Activated T-helper 2 cell treated with anti-CD3 and anti-CD28 coated beads, Interferon-gamma antibody, Interleukin-2, Interleukin-4, amounts not matched to agents 10 μg/mL and 5 μg/mL and 100 μg/mL, durations not matched to agents 14 hours and 24 hours and 36 hours (primary cell): Measurements from ENCODE around the gene TMEM161A. TPM values are rescaled to one million over a fixed set of nuclear protein-coding genes. Genes with fewer than 3 reads are reported as not detected.
"Not testable (repeated sequence)": the region's sequence is repeated elsewhere in the genome, so short reads cannot be mapped to it uniquely, and the experiment has no call there.

Source experiments
- DNase-seq: peaks from one replicate; pipeline ENCODE4 v3.0.0; 2021; ENCODE audit warnings: low spot score
- H3K27ac Mint-ChIP-seq: one replicate; pipeline ENCODE4 v1.8.0; 2021; ENCODE audit warnings: mixed read lengths
- H3K27me3 Mint-ChIP-seq: one replicate; pipeline ENCODE4 v1.8.0; 2021; ENCODE audit warnings: low read depth, mixed read lengths
- H3K36me3 Mint-ChIP-seq: one replicate; pipeline ENCODE4 v1.8.0; 2021; ENCODE audit warnings: low read depth, mixed read lengths
- H3K4me1 Mint-ChIP-seq: one replicate; pipeline ENCODE4 v1.8.0; 2021; ENCODE audit warnings: low read depth, mixed read lengths
- H3K4me3 Mint-ChIP-seq: one replicate; pipeline ENCODE4 v1.8.0; 2021; ENCODE audit warnings: low read depth, mild to moderate bottlenecking, moderate library complexity, mixed read lengths
- H3K9me3 Mint-ChIP-seq: one replicate; pipeline ENCODE4 v1.8.0; 2021; ENCODE audit warnings: mixed read lengths
- intact Hi-C: fragments of 100-400 bp; cut with micrococcal nuclease; formaldehyde crosslinking; loops from one replicate; pipeline ENCODE4 v1.15.1; 2023
- total RNA-seq: library from RNA; stranded (reverse); gene quantifications from 2 replicates; pipeline ENCODE4 v1.2.3, GENCODE V29; 2022

The TMEM161A gene
- total RNA-seq, 1 donor from 2014 or later, result 41.4 TPM

DNA sequence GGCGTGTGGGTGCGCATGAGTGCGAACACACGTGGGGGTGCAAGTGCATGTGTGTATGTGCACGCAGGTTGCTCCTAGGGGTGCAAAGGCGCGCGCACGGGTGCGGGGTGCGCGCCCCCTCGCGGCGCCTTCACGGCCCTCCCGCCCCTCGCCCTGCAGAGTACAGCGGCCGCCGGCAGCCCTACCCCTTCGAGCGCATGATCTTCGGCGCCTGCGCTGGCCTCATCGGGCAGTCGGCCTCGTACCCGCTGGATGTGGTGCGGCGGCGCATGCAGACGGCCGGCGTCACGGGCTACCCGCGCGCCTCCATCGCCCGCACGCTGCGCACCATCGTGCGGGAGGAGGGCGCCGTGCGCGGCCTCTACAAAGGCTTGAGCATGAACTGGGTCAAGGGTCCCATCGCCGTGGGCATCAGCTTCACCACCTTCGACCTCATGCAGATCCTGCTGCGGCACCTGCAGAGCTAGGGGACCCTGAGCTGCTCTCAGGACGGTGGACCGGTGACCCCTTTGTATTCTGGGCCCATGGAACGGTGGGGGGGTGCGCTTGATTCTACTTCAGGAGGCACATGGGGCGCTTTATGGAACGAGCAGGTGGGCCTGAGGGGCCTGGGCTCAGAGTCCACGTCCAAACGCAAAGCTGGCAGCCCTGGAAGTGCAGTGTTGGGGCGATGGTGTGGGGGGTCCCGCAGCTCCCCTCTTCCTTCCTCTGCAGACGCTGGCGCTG, 27.7 kb downstream of the TMEM161A start:
- Mint-ChIP-seq H3K4me1 (peaks cover 5% of the 10 kb centered on the region), H3K9me3 (no peaks in the 10 kb centered on the region), H3K36me3 (no peaks in the 10 kb centered on the region), H3K27me3 (no peaks in the 10 kb centered on the region), H3K4me3 (no peak overlapping the region), H3K27ac (no peak overlapping the region)
- intact Hi-C loops, result no loop called here
- no peak for DNase-seq

DNA sequence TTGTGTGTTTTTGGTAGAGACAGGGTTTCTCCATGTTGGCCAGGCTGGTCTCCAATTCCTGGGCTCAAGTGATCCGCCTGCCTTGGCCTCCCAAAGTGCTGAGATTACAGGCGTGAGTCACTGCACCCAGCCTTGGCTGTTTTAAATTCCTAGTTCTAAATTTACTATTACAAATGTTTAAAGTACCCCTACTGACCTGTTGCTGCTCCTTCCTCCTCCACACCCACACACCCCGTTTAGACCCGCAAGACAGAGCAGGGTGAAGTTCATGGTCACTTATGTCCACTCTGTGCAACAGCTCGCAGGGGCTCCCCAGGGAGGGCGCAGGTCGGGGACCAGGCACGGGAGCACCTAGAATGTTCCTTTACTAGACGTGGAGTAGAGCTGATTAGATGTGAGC, 28.7 kb downstream of the TMEM161A start:
- DNase-seq, result no peak
- Mint-ChIP-seq H3K27ac (no peak overlapping the region), H3K4me3 (no peak overlapping the region), H3K4me1 (peaks cover 5% of the 10 kb centered on the region), H3K36me3 (no peaks in the 10 kb centered on the region), H3K27me3 (no peaks in the 10 kb centered on the region), H3K9me3 (no peaks in the 10 kb centered on the region)
- intact Hi-C loops, result no loop called here

DNA sequence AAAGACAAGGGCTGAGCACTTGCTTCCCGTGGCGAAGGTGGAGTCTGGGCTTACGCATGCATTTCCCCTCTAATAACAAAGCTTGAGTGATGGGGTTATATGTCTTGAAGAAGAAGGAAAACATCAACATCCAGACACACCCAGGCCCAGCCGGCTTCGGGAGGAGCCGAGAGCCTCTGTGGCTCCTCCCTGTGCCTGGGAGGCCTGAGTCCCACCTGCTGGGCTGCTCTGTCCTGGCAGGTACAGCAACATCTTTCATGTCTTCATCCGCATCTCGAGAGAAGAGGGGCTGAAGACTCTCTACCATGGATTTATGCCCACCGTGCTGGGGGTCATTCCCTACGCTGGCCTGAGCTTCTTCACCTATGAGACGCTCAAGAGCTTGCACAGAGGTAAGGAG, 30.6 kb downstream of the TMEM161A start:
- DNase-seq, result no peak
- intact Hi-C loops, result no loop called here
- H3K9me3 Mint-ChIP-seq, result no peaks in the 10 kb centered on the region
- no peak overlapping the region for H3K27ac Mint-ChIP-seq
- H3K4me1 Mint-ChIP-seq, result no peaks in the 10 kb centered on the region
- no peak overlapping the region for H3K4me3 Mint-ChIP-seq
- no peaks in the 10 kb centered on the region for H3K36me3 Mint-ChIP-seq
- no peaks in the 10 kb centered on the region for H3K27me3 Mint-ChIP-seq

DNA sequence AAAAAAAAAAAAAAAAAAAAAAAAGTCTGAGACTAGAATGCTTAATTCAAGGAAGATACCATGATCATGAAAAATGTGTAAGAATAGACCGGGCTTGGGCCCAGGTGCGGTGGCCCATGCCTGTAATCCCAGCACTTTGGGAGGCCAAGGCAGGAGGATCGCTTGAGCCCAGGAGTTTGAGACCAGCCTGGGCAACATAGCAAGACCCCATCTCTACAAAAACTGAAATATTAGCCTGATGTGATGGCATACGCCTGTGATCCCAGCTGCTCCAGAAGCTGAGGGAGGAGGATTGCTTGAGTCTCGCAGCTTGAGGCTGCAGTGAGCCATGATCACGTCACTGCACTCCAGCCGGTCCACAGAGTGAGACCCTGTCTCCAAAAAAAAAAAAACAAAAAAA, 31.3 kb downstream of the TMEM161A start:
- H3K27ac Mint-ChIP-seq, H3K27me3 Mint-ChIP-seq, intact Hi-C loops, DNase-seq, H3K4me3 Mint-ChIP-seq, H3K36me3 Mint-ChIP-seq, H3K4me1 Mint-ChIP-seq, H3K9me3 Mint-ChIP-seq: not testable (repeated sequence)

DNA sequence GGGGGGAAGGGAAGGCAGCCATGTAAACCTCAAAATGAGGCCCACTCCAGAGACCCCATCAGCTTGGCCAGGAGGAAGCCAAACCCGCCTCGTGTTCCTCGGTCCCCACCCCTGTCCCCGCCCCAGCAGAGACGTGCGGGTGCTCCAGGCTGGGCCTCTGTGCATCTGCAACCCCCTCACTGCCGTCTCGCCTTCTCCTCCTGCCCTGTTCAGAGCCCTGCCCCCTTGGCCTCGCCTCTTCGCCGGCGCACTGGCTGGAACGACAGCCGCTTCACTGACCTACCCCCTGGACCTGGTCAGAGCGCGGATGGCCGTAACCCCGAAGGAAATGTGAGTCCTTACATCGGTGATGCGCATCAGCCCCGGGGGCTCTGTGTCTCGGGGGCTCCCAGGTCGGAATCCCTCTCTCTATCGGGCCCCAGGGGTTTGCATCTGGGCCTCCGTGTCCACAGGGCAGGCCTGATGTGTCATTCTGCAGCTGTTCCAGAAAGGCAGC, 32.2 kb downstream of the TMEM161A start:
- Mint-ChIP-seq H3K4me1 (no peaks in the 10 kb centered on the region), H3K27me3 (no peaks in the 10 kb centered on the region), H3K36me3 (no peaks in the 10 kb centered on the region), H3K4me3 (no peak overlapping the region), H3K9me3 (no peaks in the 10 kb centered on the region), H3K27ac (no peak overlapping the region)
- intact Hi-C loops, result no loop called here
- no peak for DNase-seq

DNA sequence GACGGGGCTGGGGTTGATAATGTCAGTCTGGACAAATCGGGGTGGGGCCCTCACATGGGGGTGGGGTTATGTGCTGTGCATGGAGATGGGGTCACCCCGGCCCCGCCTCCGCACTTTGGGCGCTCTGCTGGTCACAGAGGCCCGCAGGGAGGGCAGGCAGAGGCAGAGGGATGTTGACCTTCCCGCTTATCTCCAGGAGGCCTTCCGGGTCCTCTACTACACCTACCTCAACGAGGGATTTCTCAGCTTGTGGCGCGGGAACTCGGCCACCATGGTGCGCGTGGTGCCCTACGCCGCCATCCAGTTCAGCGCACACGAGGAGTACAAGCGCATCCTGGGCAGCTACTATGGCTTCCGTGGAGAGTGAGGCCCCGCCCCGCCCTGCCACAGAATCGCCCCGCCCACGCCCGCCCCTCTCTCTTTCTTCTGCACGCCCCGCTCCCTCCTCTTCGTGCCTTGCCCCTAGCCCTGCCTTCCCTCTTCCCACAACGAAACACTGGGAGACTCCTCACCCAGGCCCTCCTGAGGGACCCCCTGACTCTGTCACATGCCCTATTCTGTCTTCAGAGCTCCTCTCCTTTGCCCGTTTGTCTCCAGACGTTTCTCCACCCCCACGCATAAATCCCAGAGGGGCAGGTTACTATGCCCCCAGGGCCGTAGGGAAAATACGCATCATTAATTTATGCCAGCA, 32.8 kb downstream of the TMEM161A start:
- Mint-ChIP-seq H3K4me1 (no peaks in the 10 kb centered on the region), H3K36me3 (no peaks in the 10 kb centered on the region), H3K27me3 (no peaks in the 10 kb centered on the region), H3K9me3 (no peaks in the 10 kb centered on the region), H3K4me3 (no peak overlapping the region), H3K27ac (no peak overlapping the region)
- intact Hi-C loops, result no loop called here
- DNase-seq, result no peak

DNA sequence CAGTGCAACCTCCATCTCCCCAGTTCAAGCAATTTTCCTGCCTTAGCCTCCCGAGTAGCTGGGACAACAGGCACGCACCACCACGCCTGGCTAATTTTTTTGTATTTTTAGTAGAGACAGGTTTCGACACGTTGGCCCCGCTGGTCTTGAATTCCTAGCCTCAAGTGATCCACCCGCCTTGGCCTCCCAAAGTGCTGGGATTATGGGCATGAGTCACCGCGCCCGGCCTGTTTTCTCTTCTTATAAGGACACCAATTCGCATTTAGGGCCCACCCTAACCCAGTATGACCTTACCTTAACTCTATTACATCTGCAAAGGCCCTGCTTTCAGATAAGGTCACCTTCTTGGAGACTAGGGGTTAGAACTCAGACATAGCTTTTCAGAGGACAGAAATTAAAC, 35.1 kb downstream of the TMEM161A start:
- intact Hi-C loops, result no loop called here
- H3K27me3 Mint-ChIP-seq, result no peaks in the 10 kb centered on the region
- no peak for DNase-seq
- no peak overlapping the region for H3K4me3 Mint-ChIP-seq
- H3K27ac Mint-ChIP-seq, result no peak overlapping the region
- no peaks in the 10 kb centered on the region for H3K4me1 Mint-ChIP-seq
- H3K9me3 Mint-ChIP-seq, result no peaks in the 10 kb centered on the region
- no peaks in the 10 kb centered on the region for H3K36me3 Mint-ChIP-seq

DNA sequence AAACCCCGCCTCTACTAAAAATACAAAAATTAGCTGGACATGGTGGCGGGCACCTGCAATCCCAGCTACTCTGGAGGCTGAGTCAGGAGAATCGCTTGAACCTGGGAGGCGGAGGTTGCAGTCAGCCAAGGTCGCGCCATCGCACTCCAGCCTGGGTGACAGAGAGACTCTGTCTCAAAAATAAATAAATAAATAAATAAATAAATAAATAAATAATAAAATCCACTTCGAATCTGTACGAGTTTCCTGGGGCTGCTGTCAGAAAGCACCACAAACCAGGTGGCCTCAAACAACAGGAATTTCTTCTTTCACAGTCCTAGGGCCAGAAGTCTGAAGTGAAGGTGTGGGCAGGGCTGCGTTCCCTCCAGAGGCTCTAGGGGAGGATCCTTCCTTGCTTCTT, 35.7 kb downstream of the TMEM161A start:
- H3K27ac Mint-ChIP-seq, H3K36me3 Mint-ChIP-seq, intact Hi-C loops, H3K4me3 Mint-ChIP-seq, H3K27me3 Mint-ChIP-seq, H3K9me3 Mint-ChIP-seq, DNase-seq, H3K4me1 Mint-ChIP-seq: not testable (repeated sequence)

DNA sequence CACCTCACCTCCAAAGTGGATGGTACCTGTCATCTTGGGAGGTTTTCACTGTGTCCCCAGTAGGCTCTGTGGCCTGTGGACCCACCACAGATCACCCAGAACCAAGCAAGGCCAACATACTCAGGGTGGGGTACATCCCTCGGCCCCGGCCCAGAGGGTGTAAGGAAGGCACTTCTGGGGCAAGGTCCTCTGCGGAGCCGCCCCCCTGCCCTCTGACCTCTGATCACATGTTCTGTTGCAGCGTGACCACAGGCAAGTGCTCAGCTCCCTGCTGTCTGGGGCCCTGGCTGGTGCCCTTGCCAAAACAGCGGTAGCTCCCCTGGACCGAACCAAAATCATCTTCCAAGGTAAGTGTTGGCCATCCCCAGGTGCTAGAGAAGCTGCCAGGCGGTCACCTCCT, 36.7 kb downstream of the TMEM161A start:
- intact Hi-C loops, result no loop called here
- H3K27me3 Mint-ChIP-seq, result no peaks in the 10 kb centered on the region
- no peak for DNase-seq
- no peaks in the 10 kb centered on the region for H3K4me1 Mint-ChIP-seq
- H3K36me3 Mint-ChIP-seq, result no peaks in the 10 kb centered on the region
- H3K27ac Mint-ChIP-seq, result no peak overlapping the region
- no peaks in the 10 kb centered on the region for H3K9me3 Mint-ChIP-seq
- no peak overlapping the region for H3K4me3 Mint-ChIP-seq

DNA sequence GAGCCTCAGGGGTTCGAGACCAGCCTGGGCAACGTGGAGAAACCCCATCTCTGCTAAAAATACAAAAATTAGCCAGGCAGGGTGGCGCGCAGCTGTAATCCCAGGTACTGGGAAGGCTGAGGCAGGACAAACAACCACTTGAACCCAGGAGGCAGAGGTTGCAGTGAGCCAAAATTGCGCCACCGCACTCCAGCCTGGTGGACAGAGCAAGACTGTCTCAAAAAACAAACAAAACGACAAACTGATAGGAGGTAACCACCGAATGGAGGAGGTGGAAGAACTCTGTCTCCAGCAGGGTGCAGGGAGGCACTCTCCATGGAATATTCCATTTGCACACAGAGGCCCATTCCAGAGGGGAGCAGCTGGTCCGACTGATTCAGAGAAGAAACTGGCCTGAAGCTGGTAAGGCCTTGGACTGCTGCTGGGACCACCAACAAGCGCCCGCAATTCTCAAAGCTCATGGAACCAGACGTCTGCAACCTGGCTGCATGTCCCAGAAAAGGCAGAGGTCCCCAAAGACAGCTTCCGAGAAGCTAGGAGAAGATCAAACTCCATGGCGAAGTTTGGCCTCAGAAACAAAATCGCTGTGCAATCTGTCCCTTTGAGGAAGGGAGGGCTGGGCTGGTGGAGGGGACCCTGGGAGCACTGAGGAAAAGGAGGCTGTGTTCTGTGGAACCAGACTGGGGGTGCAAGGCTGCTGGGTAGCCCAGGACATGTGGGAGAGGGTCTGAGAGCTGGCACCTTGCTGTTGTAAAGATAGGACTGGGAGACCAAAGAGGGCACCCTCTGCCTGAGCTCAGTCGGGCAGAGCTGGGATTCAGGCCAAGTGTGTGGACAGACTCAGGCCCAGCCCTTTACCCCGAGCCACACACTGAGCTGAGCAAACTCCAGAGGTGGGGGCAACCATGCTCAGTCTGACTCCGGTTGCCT, 39.3 kb downstream of the TMEM161A start:
- Mint-ChIP-seq H3K27me3 (no peaks in the 10 kb centered on the region), H3K4me3 (no peak overlapping the region), H3K27ac (no peak overlapping the region), H3K9me3 (no peaks in the 10 kb centered on the region), H3K4me1 (no peaks in the 10 kb centered on the region), H3K36me3 (no peaks in the 10 kb centered on the region)
- no peak for DNase-seq
- intact Hi-C loops, result no loop called here

DNA sequence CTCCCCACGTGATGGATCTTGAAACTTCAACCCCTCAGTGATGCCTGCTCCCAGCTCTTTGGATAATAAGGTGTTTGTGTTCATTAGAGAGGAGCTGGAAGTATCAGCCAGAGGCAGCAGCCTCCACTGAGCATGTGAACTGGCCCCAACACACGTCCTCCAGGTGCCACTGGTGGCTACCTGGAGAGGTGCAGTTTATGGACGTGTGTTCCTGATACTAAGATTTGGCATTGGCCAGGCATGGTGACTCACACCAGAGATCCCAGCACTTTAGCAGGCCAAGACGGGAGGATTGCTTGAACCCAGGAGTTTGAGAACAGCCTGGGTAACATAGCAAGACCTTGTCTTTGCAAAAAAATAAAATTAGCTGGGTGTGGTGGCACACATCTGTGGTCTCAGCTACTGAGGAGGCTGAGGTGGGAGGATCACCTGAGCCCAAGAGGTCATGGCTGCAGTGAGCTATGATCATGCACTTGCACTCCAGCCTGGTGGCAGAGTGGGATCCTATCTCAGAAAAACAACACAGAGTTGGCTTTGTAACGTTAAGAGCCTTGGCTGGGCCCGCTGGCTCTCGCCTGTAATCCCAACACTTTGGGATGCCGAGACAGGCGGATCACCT, 40.1 kb downstream of the TMEM161A start:
- Mint-ChIP-seq H3K4me3 (no peak overlapping the region), H3K9me3 (no peaks in the 10 kb centered on the region), H3K36me3 (no peaks in the 10 kb centered on the region), H3K4me1 (no peaks in the 10 kb centered on the region), H3K27me3 (no peaks in the 10 kb centered on the region), H3K27ac (no peak overlapping the region)
- no peak for DNase-seq
- intact Hi-C loops, result no loop called here

DNA sequence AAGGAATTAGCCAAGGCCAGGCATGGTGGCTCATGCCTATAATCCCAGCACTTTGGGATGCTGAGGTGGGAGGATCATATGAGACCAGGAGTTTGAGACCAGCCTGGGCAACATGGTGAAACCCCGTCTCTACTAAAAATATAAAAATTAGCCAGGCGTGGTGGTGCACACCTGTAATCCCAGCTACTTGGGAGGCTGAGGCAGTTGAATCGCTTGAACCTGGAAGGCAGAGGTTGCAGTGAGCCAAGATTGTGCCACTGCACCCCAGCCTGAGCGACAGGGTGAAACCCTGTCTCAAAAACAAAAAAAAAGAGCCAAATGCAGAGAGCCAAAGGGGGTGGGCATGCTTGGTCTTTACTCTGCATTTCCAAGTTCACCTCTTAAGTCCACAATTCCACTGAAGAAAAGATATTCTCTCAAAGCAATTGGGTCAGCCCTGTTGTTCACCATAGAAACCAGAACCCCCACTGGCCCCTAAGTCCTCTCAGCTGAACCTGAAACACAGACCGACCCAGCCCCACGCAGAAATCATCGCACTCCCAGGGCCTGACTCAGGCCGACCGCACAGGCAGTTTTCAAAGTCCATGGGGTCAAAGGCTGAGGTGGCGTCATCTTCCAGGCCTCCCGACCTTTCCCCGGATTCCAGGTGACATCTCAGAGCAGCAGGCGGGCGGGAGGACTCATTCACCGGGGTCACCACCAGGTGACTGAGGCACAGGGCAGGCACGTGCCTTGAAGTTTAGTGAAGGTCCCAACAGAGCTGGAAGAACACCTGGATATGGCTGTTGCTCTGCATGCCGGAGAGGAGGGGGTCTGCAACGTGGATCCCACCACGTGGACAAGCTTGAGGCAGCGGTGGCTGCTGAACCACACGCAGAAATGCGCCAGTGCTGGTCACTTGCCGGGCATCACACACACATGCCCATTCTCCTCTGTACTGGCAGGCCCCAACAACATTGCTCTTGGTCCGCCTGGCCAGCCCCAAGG, 41.3 kb downstream of the TMEM161A start:
- Mint-ChIP-seq H3K4me1 (no peaks in the 10 kb centered on the region), H3K27me3 (no peaks in the 10 kb centered on the region), H3K36me3 (no peaks in the 10 kb centered on the region), H3K4me3 (no peak overlapping the region), H3K9me3 (no peaks in the 10 kb centered on the region), H3K27ac (no peak overlapping the region)
- intact Hi-C loops, result no loop called here
- DNase-seq, result no peak
